GM19099 (cell line): Measurements from ENCODE around the gene CCND2.

Experiments used
- POLR2A ChIP-seq: IDR thresholded peaks from 3 replicates; pipeline ENCODE4 v1.6.1; 2011; ENCODE audit warnings: low read depth; ENCODE audit not compliant: insufficient read length; ENCODE audit errors: extremely low read depth

Gene CCND2

DNA sequence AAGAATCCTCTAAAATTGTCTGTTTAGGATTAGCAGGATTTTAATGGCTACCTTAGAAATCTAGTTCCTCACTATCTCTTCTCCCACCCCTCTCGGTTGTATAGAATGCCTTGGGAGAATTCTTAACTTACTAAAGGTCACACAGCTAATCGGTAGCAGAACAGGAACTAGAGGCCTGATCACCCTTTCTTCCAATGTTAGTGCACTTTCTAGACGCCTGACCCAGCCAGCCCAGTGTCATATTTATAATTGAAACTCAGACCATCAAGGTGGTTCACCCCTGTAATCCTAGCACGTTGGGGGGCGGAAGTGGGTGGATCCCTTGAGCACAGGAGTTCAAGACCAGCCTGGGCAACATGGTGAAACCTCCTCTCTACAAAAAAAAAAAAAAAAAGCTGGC is 49.2 kb downstream of the CCND2 start:
- no peak for TF ChIP-seq POLR2A
